Thoracic aorta (tissue), 2 donors: ENCODE measurements around the gene MCF2L. TPM values are rescaled to one million over a fixed set of nuclear protein-coding genes. Genes with fewer than 3 reads are reported as not detected.

ENCODE experiments used
- ATAC-seq: fragments of 150-250 bp; one replicate; pipeline ENCODE4 v1.8.0; 2017; ENCODE audit warnings: low read depth; ENCODE audit not compliant: insufficient number of reproducible peaks, low FRiP score
- DNase-seq: peaks from one replicate; pipeline ENCODE4 v3.0.0-alpha.2; 2020; ENCODE audit warnings: low spot score
- H3K27ac ChIP-seq, 2 donors: fragments of 200-600 bp; sonication (generic); 1 replicate in 1 of 2; 2 replicates in 1 of 2; pipeline ENCODE4 v1.5.1; 2016; ENCODE audit warnings: mild to moderate bottlenecking in 2 of 2, moderate library complexity in 2 of 2
- H3K27me3 ChIP-seq: fragments of 200-600 bp; sonication (generic); replicated peaks from 2 replicates; pipeline ENCODE4 v1.6.0; 2016; ENCODE audit warnings: mild to moderate bottlenecking; ENCODE audit not compliant: insufficient read depth
- H3K36me3 ChIP-seq: fragments of 200-600 bp; sonication (generic); one replicate; pipeline ENCODE4 v1.5.1; 2016
- H3K4me1 ChIP-seq, 2 donors: fragments of 200-600 bp; sonication (generic); 1 replicate in 1 of 2; 2 replicates in 1 of 2; pipeline versions ENCODE4 v1.5.1 to v1.6.0; 2016; ENCODE audit warnings: low read depth in 2 of 2, mild to moderate bottlenecking in 1 of 2; ENCODE audit not compliant: control insufficient read depth in 1 of 2
- H3K4me3 ChIP-seq: fragments of 200-600 bp; sonication (generic); 2 replicates; pipeline ENCODE4 v1.5.1; 2016; ENCODE audit warnings: mild to moderate bottlenecking
- H3K9me3 ChIP-seq: fragments of 200-600 bp; sonication (generic); 2 replicates; pipeline ENCODE4 v1.5.1; 2016
- total RNA-seq, 2 donors: library from RNA; depleted of rRNA; stranded (reverse); fragments of >200 nt; gene quantifications; one replicate each; pipeline versions ENCODE4 v1.1.0 to v1.2.3, GENCODE V29; 2016
- TF ChIP-seq, protein P1 (sequence below): fragments of 200-600 bp; sonication (generic); IDR thresholded peaks from one replicate; pipeline ENCODE4 v1.5.1; 2019; ENCODE audit warnings: antibody characterized with exemption

MCF2L gene
- total RNA-seq, 2 donors from 2014 or later: 34.9 to 49.2 TPM

- no peak overlapping the region for H3K4me3 ChIP-seq
- no peak for ATAC-seq
- no peaks in the 10 kb centered on the region for H3K9me3 ChIP-seq
- H3K4me1 ChIP-seq: no peaks in the 10 kb centered on the region
- H3K27ac ChIP-seq: no peak overlapping the region
- H3K27me3 ChIP-seq: no peaks in the 10 kb centered on the region
- TF ChIP-seq, protein P1, sequence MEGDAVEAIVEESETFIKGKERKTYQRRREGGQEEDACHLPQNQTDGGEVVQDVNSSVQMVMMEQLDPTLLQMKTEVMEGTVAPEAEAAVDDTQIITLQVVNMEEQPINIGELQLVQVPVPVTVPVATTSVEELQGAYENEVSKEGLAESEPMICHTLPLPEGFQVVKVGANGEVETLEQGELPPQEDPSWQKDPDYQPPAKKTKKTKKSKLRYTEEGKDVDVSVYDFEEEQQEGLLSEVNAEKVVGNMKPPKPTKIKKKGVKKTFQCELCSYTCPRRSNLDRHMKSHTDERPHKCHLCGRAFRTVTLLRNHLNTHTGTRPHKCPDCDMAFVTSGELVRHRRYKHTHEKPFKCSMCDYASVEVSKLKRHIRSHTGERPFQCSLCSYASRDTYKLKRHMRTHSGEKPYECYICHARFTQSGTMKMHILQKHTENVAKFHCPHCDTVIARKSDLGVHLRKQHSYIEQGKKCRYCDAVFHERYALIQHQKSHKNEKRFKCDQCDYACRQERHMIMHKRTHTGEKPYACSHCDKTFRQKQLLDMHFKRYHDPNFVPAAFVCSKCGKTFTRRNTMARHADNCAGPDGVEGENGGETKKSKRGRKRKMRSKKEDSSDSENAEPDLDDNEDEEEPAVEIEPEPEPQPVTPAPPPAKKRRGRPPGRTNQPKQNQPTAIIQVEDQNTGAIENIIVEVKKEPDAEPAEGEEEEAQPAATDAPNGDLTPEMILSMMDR: no peak
- peaks cover 12% of the 10 kb centered on the region for H3K36me3 ChIP-seq
- DNase-seq: no peak
Observed at GRCh38 chr13:113091211-113091771, 122.3 kb downstream of the MCF2L start.

- TF ChIP-seq, protein P1: no peak
- DNase-seq: no peak
- H3K4me1 ChIP-seq: no peaks in the 10 kb centered on the region
- H3K9me3 ChIP-seq: no peaks in the 10 kb centered on the region
- peaks cover 12% of the 10 kb centered on the region for H3K36me3 ChIP-seq
- H3K27me3 ChIP-seq: no peaks in the 10 kb centered on the region
- H3K4me3 ChIP-seq: no peak overlapping the region
- ATAC-seq: no peak
- H3K27ac ChIP-seq: no peak overlapping the region
Observed at GRCh38 chr13:113091891-113092775, 123.1 kb downstream of the MCF2L start.

GRCh38 chr13:113092776-113093579 lies 124.0 kb downstream of the MCF2L start:
- H3K4me3 ChIP-seq: no peak overlapping the region
- no peak overlapping the region for H3K27ac ChIP-seq
- TF ChIP-seq, protein P1: no peak
- H3K4me1 ChIP-seq: no peaks in the 10 kb centered on the region
- H3K9me3 ChIP-seq: no peaks in the 10 kb centered on the region
- peaks cover 6% of the 10 kb centered on the region for H3K36me3 ChIP-seq
- no peak for ATAC-seq
- DNase-seq: no peak
- no peaks in the 10 kb centered on the region for H3K27me3 ChIP-seq

- no peak overlapping the region for H3K27ac ChIP-seq
- no peaks in the 10 kb centered on the region for H3K9me3 ChIP-seq
- H3K27me3 ChIP-seq: no peaks in the 10 kb centered on the region
- ATAC-seq: no peak
- no peak for DNase-seq
- no peak overlapping the region for H3K4me3 ChIP-seq
- H3K36me3 ChIP-seq: peaks cover 5% of the 10 kb centered on the region
- H3K4me1 ChIP-seq: no peaks in the 10 kb centered on the region
- TF ChIP-seq, protein P1: no peak
Observed at GRCh38 chr13:113093580-113094409, 124.8 kb downstream of the MCF2L start.
